Measurements from ENCODE around the gene IL13. TPM values are rescaled to one million over a fixed set of nuclear protein-coding genes. Genes with fewer than 3 reads are reported as not detected.

Gene IL13
- total RNA-seq, 1 donor from 2014 or later = not detected

DNA sequence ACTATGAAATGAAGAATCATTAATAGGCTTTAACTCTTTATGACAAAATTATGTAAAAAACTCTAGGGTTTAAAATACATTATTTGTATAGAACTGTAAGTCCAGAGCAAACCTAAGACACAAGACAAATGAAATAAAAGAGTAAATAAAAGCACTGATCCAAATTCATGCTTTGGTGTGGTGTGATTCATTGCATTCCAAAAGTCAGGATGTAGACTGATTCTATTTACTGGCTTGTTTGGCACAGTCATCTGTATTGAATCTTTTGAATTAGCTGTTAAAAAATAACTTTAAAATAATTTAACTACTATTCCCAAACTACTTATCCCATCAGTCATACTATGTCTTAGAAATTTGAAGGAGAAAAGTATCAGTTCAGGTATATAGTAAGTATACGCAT is 46.9 kb downstream of the IL13 start:
- no peak overlapping the region for H3K27ac Mint-ChIP-seq (ENCODE audit: unreplicated experiment)
- H3K4me1 Mint-ChIP-seq = no peaks in the 10 kb centered on the region
- no peak for DNase-seq (ENCODE audit: low read depth, low spot score)
- no peaks in the 10 kb centered on the region for H3K9me3 Mint-ChIP-seq
- H3K4me3 Mint-ChIP-seq = no peak overlapping the region
- H3K36me3 Mint-ChIP-seq (ENCODE audit: low read depth) = peaks cover 20% of the 10 kb centered on the region
- no peaks in the 10 kb centered on the region for H3K27me3 Mint-ChIP-seq (ENCODE audit: low read depth)
- TF ChIP-seq, protein P1, sequence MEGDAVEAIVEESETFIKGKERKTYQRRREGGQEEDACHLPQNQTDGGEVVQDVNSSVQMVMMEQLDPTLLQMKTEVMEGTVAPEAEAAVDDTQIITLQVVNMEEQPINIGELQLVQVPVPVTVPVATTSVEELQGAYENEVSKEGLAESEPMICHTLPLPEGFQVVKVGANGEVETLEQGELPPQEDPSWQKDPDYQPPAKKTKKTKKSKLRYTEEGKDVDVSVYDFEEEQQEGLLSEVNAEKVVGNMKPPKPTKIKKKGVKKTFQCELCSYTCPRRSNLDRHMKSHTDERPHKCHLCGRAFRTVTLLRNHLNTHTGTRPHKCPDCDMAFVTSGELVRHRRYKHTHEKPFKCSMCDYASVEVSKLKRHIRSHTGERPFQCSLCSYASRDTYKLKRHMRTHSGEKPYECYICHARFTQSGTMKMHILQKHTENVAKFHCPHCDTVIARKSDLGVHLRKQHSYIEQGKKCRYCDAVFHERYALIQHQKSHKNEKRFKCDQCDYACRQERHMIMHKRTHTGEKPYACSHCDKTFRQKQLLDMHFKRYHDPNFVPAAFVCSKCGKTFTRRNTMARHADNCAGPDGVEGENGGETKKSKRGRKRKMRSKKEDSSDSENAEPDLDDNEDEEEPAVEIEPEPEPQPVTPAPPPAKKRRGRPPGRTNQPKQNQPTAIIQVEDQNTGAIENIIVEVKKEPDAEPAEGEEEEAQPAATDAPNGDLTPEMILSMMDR (conservative IDR thresholded peaks at IDR 0.05) = no peak

DNA sequence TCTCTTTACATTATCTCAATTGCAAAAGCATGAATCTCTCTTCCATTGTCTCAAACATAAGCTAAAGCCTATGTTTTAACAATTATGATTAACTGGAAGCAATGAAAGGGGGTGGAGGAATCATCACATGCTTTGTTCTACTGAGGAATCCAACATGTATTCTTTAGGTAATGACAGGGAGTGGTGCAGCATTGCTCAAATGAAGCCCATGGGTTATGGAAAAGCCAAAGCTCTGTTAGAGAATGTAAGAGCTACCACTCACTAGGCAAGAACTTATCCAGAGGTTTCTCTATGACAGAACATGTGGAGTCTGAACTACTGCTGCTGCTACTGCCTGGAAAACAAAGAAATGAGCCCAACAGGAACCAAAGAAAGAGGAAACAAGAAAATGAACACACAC is 50.7 kb downstream of the IL13 start:
- TF ChIP-seq, protein P1 (conservative IDR thresholded peaks at IDR 0.05) = no peak
- H3K9me3 Mint-ChIP-seq = no peaks in the 10 kb centered on the region
- H3K27me3 Mint-ChIP-seq (ENCODE audit: low read depth) = no peaks in the 10 kb centered on the region
- H3K4me1 Mint-ChIP-seq = no peaks in the 10 kb centered on the region
- no peak overlapping the region for H3K27ac Mint-ChIP-seq (ENCODE audit: unreplicated experiment)
- H3K4me3 Mint-ChIP-seq = no peak overlapping the region
- H3K36me3 Mint-ChIP-seq (ENCODE audit: low read depth) = peaks cover 10% of the 10 kb centered on the region
- no peak for DNase-seq (ENCODE audit: low read depth, low spot score)

Other genes starting within 250 kb of the IL13 start
- gene IRF1, start 167.4 kb upstream of the IL13 start, total RNA-seq = 4.5 and 4.7 TPM in 2 replicates
- gene IL5, start 114.7 kb upstream of the IL13 start, total RNA-seq = not detected in 2 replicates
- gene RAD50, start 101.2 kb upstream of the IL13 start, total RNA-seq = 35.2 and 37.1 TPM in 2 replicates
- not detected in 2 replicates for gene IL4, start 15.8 kb downstream of the IL13 start, total RNA-seq
- gene KIF3A, start 79.4 kb downstream of the IL13 start, total RNA-seq = 22.6 and 23.8 TPM in 2 replicates
- not detected in 2 replicates for gene CCNI2, start 89.3 kb downstream of the IL13 start, total RNA-seq
- gene SEPTIN8, start 119.1 kb downstream of the IL13 start, total RNA-seq = 71.1 and 71.4 TPM in 2 replicates
- not detected in 2 replicates for gene SOWAHA, start 155.1 kb downstream of the IL13 start, total RNA-seq
- gene SHROOM1, start 172.5 kb downstream of the IL13 start, total RNA-seq = 5.7 and 6.5 TPM in 2 replicates
- gene GDF9, start 208.3 kb downstream of the IL13 start, total RNA-seq = 0.49 and 0.89 TPM in 2 replicates
- 274 and 293 TPM in 2 replicates for gene UQCRQ, start 208.5 kb downstream of the IL13 start, total RNA-seq
- gene LEAP2, start 215.5 kb downstream of the IL13 start, total RNA-seq = 2.9 and 3.1 TPM in 2 replicates

All from neural crest cell (in vitro differentiated cells).